GM21723 (cell line): ENCODE results near the gene IMPG1.
A peak's percentile ranks its signal among the peaks of the same experiment; 100 is the strongest.
"Not testable (repeated sequence)": the region's sequence is repeated elsewhere in the genome, so short reads cannot be mapped to it uniquely, and the experiment has no call there.

Source experiments
- ATAC-seq: cut with Tn5 transposase; IDR thresholded peaks from one replicate; pipeline ENCODE4 v1.9.1; 2021; ENCODE audit warnings: mild to moderate bottlenecking, moderate library complexity; ENCODE audit not compliant: unreplicated experiment

Gene IMPG1

GRCh38 chr6:75963569-75963968 lies 108.9 kb downstream of the IMPG1 start:
- no peak for ATAC-seq

- ATAC-seq: no peak
These were observed 120.3 kb downstream of the IMPG1 start for GRCh38 chr6:75952128-75952527.

GRCh38 chr6:75947935-75948334 lies 124.5 kb downstream of the IMPG1 start:
- ATAC-seq: no peak

- peak; percentile 62 for ATAC-seq
These were observed 126.2 kb downstream of the IMPG1 start for GRCh38 chr6:75946146-75946831.

GRCh38 chr6:75943381-75943780 lies 129.1 kb downstream of the IMPG1 start:
- no peak for ATAC-seq

GRCh38 chr6:75941509-75941908 lies 131.0 kb downstream of the IMPG1 start:
- ATAC-seq: no peak

GRCh38 chr6:75940564-75940963 lies 131.9 kb downstream of the IMPG1 start:
- no peak for ATAC-seq

GRCh38 chr6:75937846-75938245 lies 134.6 kb downstream of the IMPG1 start:
- ATAC-seq: no peak

GRCh38 chr6:75936682-75937081 lies 135.8 kb downstream of the IMPG1 start:
- no peak for ATAC-seq

- ATAC-seq: no peak
These were observed 137.0 kb downstream of the IMPG1 start for GRCh38 chr6:75935473-75935793.

- peak; percentile 73 for ATAC-seq
These were observed 137.6 kb downstream of the IMPG1 start for GRCh38 chr6:75934643-75935472.

- no peak for ATAC-seq
These were observed 139.0 kb downstream of the IMPG1 start for GRCh38 chr6:75933387-75933975.

GRCh38 chr6:75932067-75932466 lies 140.4 kb downstream of the IMPG1 start:
- ATAC-seq: no peak

- no peak for ATAC-seq
These were observed 141.3 kb downstream of the IMPG1 start for GRCh38 chr6:75931011-75931680.

- ATAC-seq: peak; percentile 67
These were observed 145.9 kb downstream of the IMPG1 start for GRCh38 chr6:75926293-75927168.

- no peak for ATAC-seq
These were observed 150.2 kb downstream of the IMPG1 start for GRCh38 chr6:75922226-75922625.

- no peak for ATAC-seq
These were observed 159.4 kb downstream of the IMPG1 start for GRCh38 chr6:75913040-75913439.

GRCh38 chr6:75907444-75907843 lies 165.0 kb downstream of the IMPG1 start:
- ATAC-seq: no peak

- no peak for ATAC-seq
These were observed 165.6 kb downstream of the IMPG1 start for GRCh38 chr6:75906871-75907270.

- not testable (repeated sequence) for ATAC-seq
These were observed 167.3 kb downstream of the IMPG1 start for GRCh38 chr6:75905129-75905528.
